Type B pancreatic cell (in vitro differentiated cells): ENCODE data around the gene ABTB1. TPM values are rescaled to one million over a fixed set of nuclear protein-coding genes. Genes with fewer than 3 reads are reported as not detected.

Source experiments
- DNase-seq: peaks from one replicate; pipeline ENCODE4 v3.0.0; 2021; ENCODE audit warnings: mixed read lengths; ENCODE audit not compliant: unreplicated experiment; ENCODE audit errors: extremely low spot score
- H3K27ac Mint-ChIP-seq: 2 replicates; pipeline ENCODE4 v1.8.0; 2021; ENCODE audit warnings: mild to moderate bottlenecking, mixed read lengths
- H3K27me3 Mint-ChIP-seq: 2 replicates; pipeline ENCODE4 v1.8.0; 2021; ENCODE audit warnings: mixed read lengths
- H3K36me3 Mint-ChIP-seq: 2 replicates; pipeline ENCODE4 v1.8.0; 2021; ENCODE audit warnings: mixed read lengths
- H3K4me1 Mint-ChIP-seq: one replicate; pipeline ENCODE4 v1.8.0; 2021; ENCODE audit warnings: mixed read lengths; ENCODE audit not compliant: unreplicated experiment
- H3K4me3 Mint-ChIP-seq: 2 replicates; pipeline ENCODE4 v1.8.0; 2021; ENCODE audit warnings: mild to moderate bottlenecking, mixed read lengths
- H3K9me3 Mint-ChIP-seq: 2 replicates; pipeline ENCODE4 v1.8.0; 2021; ENCODE audit warnings: mixed read lengths
- total RNA-seq: library from RNA; stranded (reverse); gene quantifications from 2 replicates; pipeline ENCODE4 v1.2.1, GENCODE V29; 2021; ENCODE audit warnings: low replicate concordance
- TF ChIP-seq, protein P1 (sequence below): fragments of 200-600 bp; sonication (generic); conservative IDR thresholded peaks from 2 replicates; pipeline ENCODE4 v1.5.0; 2021; ENCODE audit warnings: antibody characterized with exemption, mild to moderate bottlenecking

The ABTB1 gene
- total RNA-seq, 1 donor from 2014 or later: 17.8 TPM

GRCh38 chr3:127691489-127691888 lies 18.7 kb downstream of the ABTB1 start:
- H3K27ac Mint-ChIP-seq: no peak overlapping the region
- no peaks in the 10 kb centered on the region for H3K9me3 Mint-ChIP-seq
- peaks cover 12% of the 10 kb centered on the region for H3K4me1 Mint-ChIP-seq
- H3K36me3 Mint-ChIP-seq: no peaks in the 10 kb centered on the region
- TF ChIP-seq, protein P1, sequence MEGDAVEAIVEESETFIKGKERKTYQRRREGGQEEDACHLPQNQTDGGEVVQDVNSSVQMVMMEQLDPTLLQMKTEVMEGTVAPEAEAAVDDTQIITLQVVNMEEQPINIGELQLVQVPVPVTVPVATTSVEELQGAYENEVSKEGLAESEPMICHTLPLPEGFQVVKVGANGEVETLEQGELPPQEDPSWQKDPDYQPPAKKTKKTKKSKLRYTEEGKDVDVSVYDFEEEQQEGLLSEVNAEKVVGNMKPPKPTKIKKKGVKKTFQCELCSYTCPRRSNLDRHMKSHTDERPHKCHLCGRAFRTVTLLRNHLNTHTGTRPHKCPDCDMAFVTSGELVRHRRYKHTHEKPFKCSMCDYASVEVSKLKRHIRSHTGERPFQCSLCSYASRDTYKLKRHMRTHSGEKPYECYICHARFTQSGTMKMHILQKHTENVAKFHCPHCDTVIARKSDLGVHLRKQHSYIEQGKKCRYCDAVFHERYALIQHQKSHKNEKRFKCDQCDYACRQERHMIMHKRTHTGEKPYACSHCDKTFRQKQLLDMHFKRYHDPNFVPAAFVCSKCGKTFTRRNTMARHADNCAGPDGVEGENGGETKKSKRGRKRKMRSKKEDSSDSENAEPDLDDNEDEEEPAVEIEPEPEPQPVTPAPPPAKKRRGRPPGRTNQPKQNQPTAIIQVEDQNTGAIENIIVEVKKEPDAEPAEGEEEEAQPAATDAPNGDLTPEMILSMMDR: no peak
- H3K4me3 Mint-ChIP-seq: no peak overlapping the region
- no peaks in the 10 kb centered on the region for H3K27me3 Mint-ChIP-seq
- no peak for DNase-seq

DNA sequence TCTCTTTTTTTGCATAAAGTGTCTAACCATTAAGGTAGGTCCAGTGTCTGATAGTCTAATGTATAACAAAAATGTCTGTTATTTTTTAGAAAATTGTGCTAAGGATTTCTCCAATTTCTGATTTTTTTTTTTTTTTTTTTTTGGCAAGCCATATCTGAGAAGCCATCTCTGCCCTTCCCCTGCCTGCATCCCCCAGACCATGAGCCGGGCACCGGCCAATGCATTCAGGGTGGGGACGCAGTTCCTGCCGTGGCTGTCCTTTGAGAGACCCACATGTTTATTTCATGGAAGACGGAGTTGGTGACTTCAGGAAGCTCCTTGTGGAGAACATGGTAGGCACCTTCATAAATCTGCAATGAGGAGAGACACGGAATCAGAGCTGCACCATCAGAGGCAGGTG lies 19.2 kb downstream of the ABTB1 start:
- H3K27me3 Mint-ChIP-seq: no peaks in the 10 kb centered on the region
- no peak for DNase-seq
- no peaks in the 10 kb centered on the region for H3K36me3 Mint-ChIP-seq
- H3K27ac Mint-ChIP-seq: no peak overlapping the region
- no peaks in the 10 kb centered on the region for H3K9me3 Mint-ChIP-seq
- H3K4me3 Mint-ChIP-seq: no peak overlapping the region
- TF ChIP-seq, protein P1: no peak
- peaks cover 12% of the 10 kb centered on the region for H3K4me1 Mint-ChIP-seq

GRCh38 chr3:127692501-127693335 lies 20.0 kb downstream of the ABTB1 start:
- Mint-ChIP-seq H3K9me3 (no peaks in the 10 kb centered on the region), H3K4me1 (peaks cover 16% of the 10 kb centered on the region), H3K27me3 (no peaks in the 10 kb centered on the region), H3K36me3 (no peaks in the 10 kb centered on the region), H3K27ac (no peak overlapping the region), H3K4me3 (no peak overlapping the region)
- no peak for DNase-seq
- TF ChIP-seq, protein P1: no peak

- DNase-seq: no peak
- no peaks in the 10 kb centered on the region for H3K9me3 Mint-ChIP-seq
- H3K4me1 Mint-ChIP-seq: peaks cover 16% of the 10 kb centered on the region
- H3K27ac Mint-ChIP-seq: no peak overlapping the region
- TF ChIP-seq, protein P1: no peak
- H3K4me3 Mint-ChIP-seq: no peak overlapping the region
- H3K36me3 Mint-ChIP-seq: no peaks in the 10 kb centered on the region
- H3K27me3 Mint-ChIP-seq: no peaks in the 10 kb centered on the region
Measured at GRCh38 chr3:127693336-127693843, 20.6 kb downstream of the ABTB1 start.

DNA sequence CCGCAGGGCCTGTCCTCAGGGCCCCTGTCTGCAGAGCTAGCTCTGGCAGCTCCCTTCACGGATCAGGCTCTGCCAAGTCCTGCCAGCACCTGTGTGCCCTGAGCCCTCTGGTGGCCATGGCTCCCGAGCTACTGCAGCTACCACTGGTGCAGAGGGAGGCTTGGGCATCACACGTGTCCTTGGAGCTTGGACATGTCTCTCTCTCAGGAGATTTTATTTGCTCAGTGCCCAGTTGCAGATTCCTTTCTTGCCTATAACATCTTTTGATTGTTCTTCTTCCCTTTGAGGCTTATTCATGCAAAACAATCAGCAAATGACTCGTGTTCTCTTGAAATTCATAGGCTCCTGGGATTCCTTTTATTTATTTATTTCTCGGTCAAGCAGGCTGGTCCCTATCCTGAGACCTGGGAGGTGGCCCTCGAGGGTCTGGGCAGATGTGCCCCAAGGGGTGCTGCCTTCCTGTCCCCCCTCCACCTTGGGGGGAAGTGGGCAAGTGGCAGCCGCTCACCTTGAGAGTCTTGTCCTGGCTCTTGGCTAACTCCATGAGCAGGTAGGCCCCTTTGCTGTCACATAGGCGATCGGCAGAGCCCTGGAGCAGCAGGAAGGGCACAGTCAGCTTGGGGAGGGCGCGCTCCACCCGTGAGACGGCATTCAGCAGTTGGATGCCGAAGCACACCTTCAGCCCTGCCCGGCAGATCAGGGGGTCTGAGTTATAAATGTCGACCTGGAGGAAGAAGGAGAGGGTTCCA lies 21.9 kb downstream of the ABTB1 start:
- peaks cover 14% of the 10 kb centered on the region for H3K4me1 Mint-ChIP-seq
- H3K9me3 Mint-ChIP-seq: no peaks in the 10 kb centered on the region
- H3K36me3 Mint-ChIP-seq: no peaks in the 10 kb centered on the region
- TF ChIP-seq, protein P1: peak; percentile 42
- DNase-seq: no peak
- no peak overlapping the region for H3K27ac Mint-ChIP-seq
- H3K4me3 Mint-ChIP-seq: no peak overlapping the region
- no peaks in the 10 kb centered on the region for H3K27me3 Mint-ChIP-seq
